SK-N-MC (cell line): Measurements from ENCODE around the gene RAN.

Experiments
- EZH2 ChIP-seq: fragments of 200-600 bp; sonication (generic); IDR thresholded peaks from one replicate; pipeline ENCODE4 v1.6.1; 2017; ENCODE audit warnings: antibody characterized with exemption
- FOXP2 ChIP-seq: optimal IDR thresholded peaks from 2 replicates; pipeline ENCODE3; 2011; ENCODE audit warnings: mild to moderate bottlenecking, moderate library complexity; ENCODE audit not compliant: insufficient read depth; ENCODE audit errors: extremely low read length, control extremely low read depth
- POLR2AphosphoS5 ChIP-seq: IDR thresholded peaks from 2 replicates; pipeline ENCODE4 v1.6.1; 2012; ENCODE audit warnings: mild to moderate bottlenecking, low read depth, low read length, borderline replicate concordance

DNA sequence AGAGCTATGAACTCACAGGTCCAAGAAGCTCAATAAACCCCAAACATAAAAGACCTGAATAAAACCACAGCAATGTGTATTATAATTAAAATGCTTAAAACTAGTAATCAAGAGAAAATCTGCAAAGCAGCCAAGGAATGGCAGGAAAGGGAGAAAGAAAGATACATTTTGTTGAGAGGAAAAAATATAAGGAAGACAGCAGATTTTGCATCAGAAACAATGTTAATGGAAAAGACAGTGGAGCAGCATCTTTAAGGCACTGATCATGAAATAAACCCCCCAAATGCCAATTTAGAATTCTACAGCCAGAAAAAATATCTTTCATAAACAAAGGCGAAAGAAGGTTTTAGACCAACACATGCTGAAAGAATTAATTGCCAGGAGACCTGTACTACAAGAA is 39.3 kb downstream of the RAN start:
- TF ChIP-seq EZH2 (no peak), POLR2AphosphoS5 (no peak), FOXP2 (no peak)
